GM15510 (cell line): ENCODE measurements around the gene ADAMTSL1.

Source experiments
- POLR2A ChIP-seq: IDR thresholded peaks from 3 replicates; pipeline ENCODE4 v1.6.1; 2011; ENCODE audit warnings: borderline replicate concordance; ENCODE audit not compliant: insufficient read length; ENCODE audit errors: extremely low read depth

The ADAMTSL1 gene

DNA sequence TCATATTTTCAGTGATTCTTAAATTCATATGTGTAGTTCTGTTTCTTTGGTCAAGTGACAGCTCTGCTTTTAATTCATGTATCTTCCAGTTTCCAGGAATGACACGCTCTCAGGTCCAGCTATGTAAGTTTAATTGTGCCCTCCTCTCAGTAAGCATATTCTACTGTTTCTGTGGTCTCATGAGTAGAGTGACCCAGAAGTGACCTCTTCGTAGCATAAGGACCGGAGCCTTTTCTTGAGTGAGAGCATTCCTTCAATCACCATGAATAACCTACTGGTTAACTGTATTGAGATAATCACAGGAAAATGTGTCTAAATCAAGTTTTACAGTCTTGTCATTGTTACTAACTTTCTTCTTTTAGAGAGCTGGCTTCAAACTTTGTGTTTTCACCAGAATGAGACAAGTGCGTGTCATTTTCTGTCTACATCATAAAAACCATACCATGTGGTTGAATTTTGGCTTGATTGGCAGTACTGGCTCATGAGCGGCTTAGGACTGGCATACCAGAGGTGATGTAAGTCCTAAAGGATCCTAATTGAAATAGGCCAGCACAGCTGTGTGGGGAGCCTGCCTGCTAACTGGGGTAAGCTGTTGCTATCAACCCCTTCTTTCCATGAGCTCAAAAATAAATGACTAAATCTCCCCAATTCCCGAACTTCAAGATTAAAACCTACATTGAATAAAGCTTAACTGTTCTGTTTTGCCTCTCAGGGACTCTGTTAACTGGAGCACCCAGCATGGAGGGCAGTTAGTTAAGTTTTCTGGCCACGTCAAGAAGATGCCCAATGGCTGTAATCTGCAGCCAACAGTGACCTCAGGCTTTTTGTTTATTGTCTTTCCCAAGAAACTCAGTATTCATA lies 4.8 kb downstream of the ADAMTSL1 start:
- TF ChIP-seq POLR2A = no peak

GRCh38 chr9:18479405-18479804 lies 5.5 kb downstream of the ADAMTSL1 start:
- TF ChIP-seq POLR2A = no peak

- no peak for TF ChIP-seq POLR2A
Measured at GRCh38 chr9:18480662-18481093, 6.7 kb downstream of the ADAMTSL1 start.

DNA sequence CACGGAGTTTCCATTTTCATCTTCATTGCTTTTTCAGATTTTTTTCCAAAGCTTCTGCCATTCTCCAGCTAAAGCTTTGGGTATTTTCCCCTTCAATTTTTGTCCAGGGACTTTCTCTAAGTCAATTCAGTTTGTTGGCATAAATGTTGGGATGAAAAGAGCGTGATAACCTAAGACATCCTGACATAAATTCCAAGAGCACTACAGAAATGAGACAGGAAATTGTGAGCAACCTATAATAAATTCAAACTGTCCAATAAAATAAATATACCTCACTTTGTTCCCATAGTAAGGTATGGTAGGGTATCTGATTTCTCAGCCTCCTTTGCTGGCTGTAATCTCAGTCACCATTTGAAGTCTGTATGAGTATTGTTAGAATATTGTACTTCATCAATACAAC lies 8.4 kb downstream of the ADAMTSL1 start:
- no peak for TF ChIP-seq POLR2A

DNA sequence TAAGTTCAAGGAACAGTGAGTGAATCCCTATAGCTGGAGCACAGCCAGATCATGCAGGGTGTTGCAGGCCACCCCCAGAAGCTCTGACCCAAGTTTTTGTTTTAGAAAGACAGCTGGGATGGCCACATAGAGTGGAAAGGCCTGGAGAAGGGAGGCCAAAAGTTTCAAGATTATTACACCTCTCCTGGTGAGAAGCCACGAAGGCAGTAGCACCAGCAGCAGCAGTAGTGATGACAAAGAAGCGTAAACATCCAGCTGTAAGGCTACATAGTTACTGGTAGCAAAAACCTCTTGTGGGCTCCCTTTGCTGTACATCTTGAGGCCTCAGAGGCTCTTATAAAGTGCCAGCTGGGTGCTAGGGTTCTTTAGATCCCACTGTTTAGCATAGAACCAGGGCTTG lies 11.8 kb downstream of the ADAMTSL1 start:
- TF ChIP-seq POLR2A = no peak

DNA sequence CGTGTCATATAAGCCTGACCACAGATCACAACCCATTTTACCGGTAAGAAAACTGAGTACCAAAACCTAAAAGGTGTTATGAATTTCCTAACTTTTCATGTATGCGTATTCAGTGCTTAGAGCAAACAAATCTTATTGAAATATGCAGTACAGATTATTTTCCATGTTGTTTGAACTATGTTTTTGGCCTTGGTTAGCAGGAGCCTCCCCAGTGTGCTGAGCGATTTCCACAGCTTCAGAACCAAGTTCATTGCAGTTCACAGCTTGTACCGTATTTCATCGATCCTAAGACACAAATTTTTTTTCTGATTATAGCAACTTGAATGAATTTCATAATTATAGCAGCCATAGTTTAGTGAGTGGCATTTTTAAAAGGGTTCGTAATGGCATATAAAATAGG lies 13.7 kb downstream of the ADAMTSL1 start:
- no peak for TF ChIP-seq POLR2A

DNA sequence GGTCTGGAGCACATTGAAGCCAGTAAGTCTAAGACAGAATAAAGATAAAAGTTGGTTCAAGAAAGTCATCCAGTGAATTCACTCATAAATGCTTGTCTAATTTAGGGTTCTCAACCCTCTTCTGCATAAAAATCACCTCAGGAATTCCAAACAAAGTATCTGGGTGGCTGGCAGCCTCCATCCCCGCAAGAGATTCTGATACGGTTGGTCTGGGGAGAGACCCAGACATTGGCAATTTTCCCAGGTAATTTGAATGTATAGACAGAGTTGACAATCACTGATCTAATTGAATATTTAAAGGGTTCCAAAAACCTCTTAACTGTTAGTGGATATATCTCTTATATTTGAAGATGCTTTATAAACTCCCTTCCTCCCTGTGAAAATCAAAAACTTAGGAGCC lies 14.9 kb downstream of the ADAMTSL1 start:
- TF ChIP-seq POLR2A = no peak

GRCh38 chr9:18489861-18490260 lies 15.9 kb downstream of the ADAMTSL1 start:
- no peak for TF ChIP-seq POLR2A

DNA sequence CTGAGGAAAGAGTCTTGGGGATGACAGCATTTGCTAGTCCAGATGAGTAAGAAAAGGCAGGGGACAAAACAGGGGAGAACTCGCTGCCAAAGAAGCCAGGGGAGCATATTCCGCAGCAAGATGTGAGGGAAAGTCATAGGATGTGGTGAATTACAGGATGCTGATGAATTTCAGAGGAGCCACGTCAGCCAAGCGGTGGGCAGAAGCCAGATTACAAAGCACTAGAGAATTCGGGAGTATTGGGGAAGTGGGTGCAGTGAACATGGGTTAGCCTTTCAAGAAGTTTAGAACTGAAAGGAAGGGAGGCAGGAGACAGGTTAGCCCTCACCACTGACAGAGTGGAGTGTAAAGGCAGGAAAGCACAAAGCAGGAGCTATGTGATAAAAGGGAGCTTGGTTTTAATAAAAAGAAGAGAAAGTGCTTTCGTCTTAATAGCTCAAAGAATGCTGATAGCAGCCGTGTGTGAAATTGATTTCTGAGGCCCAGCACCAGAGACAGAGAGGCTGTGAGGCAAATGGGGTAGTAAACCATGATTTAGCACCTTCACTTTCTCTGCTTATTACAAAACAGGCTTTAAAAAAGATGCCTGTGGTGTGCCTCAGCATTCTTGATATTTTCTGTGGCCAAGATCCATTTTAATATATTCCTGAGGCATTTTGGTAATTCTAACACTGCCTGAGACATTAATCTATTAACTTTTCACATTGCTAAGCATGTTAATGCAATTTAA lies 16.9 kb downstream of the ADAMTSL1 start:
- no peak for TF ChIP-seq POLR2A

DNA sequence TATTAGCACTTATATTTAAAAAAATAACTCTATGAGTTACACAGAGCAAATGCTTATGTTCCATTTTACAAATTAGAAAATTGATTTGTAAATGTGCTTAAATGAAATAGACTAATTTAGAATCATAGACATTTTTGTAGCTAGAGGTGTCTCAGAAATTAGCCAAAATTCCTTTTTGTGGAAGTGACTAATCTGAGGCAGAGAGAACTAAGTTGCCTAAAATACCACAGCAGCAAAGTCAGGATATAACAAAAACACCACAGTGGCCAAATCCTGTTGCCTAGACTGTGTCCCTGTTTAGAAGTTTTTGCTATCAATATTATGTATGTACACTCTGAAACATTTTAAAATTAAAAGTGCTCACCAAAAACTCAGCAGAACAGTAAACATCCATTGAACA lies 18.7 kb downstream of the ADAMTSL1 start:
- no peak for TF ChIP-seq POLR2A

- TF ChIP-seq POLR2A = no peak
Measured at GRCh38 chr9:18493451-18493993, 19.6 kb downstream of the ADAMTSL1 start.

DNA sequence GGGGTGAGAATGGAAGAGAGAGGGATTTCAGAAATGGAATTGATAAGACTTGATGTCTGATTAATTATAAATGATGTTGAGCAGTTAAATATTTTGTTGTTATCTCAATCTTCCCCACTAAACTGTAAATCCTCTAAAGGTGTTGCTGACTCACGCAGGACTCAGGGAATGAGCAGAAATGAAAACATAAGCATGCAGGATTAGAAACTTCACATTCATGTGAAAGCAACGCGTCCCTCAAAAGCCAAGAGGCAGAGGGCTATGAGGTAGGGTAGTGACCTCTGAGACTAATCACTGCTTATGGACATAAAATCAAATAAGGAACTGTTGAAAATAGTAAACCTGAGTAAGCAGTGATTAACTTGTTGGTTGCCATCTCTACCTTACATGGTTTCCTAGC lies 21.1 kb downstream of the ADAMTSL1 start:
- no peak for TF ChIP-seq POLR2A

- TF ChIP-seq POLR2A = no peak
Measured at GRCh38 chr9:18496256-18497000, 22.5 kb downstream of the ADAMTSL1 start.

- TF ChIP-seq POLR2A = no peak
Measured at GRCh38 chr9:18499062-18499461, 25.1 kb downstream of the ADAMTSL1 start.

DNA sequence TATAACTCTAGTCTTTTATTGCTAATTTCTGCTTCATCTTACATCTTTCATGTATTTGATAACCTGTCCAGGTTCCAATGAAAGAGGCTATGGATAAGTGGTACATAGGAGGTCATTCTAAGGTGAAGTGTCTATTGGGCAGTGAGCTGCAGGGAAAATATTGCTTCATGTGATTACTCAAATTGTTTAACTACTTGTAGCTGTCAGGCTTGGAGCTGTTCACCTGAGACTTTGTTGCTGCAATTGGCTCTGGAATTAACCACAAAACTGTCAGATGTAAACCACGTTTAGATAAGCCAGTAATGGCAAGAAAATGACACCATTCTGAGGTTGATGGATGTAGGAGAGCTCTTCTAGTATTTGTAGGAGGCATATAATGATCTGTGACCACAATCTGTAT lies 26.0 kb downstream of the ADAMTSL1 start:
- no peak for TF ChIP-seq POLR2A
